Measurements from ENCODE around the gene GRPR. TPM values are rescaled to one million over a fixed set of nuclear protein-coding genes. Genes with fewer than 3 reads are reported as not detected.

The GRPR gene
- total and polyA plus RNA-seq, 10 of the 15 experiments (the other 5 are each of a cell fraction or from before 2014, with no cell fraction given), result 0.10 to 3.7 (median 0.21) TPM; not detected in 1

- no peak for TF ChIP-seq REST (IDR thresholded peaks at IDR 0.05; ENCODE audit: low read depth, low read length)
These were observed 25.5 kb downstream of the GRPR start (continued) for GRCh38 chrX:16148896-16149295.

GRCh38 chrX:16155581-16156096, 32.3 kb downstream of the GRPR start:
- DNase-seq (ENCODE audit: low read depth, low spot score), result no peak
- ChIA-PET POLR2A (no interaction called here), CTCF (interaction anchor here (0.7 to 1.9 kb wide), 3 partner anchors 9 to 33 kb away, joined by 3 to 6 read pairs (median 4); partner anchors contain the start of gene MAGEB17), RAD21 (ENCODE audit: unreplicated experiment) (no interaction called here), SMC1A (ENCODE audit: uncharacterized antibody, unreplicated experiment) (interaction anchor here (0.6 to 1.2 kb wide), 2 partner anchors 14 to 282 kb away, joined by 3 read pairs; no protein-coding TSS in a partner anchor)
- H4K20me1 ChIP-seq (ENCODE audit: control insufficient read depth, insufficient read depth), result no peaks in the 10 kb centered on the region
- no peak overlapping the region for H2AFZ ChIP-seq (ENCODE audit: control insufficient read depth, low read depth, low read length)
- WGBS (ENCODE audit: insufficient coverage, insufficient replicate concordance, low lambda C conversion rate, missing lambda C conversion rate), result 41% methylated on average over 5 of the region's 5 CpGs
- intact Hi-C loops (cut with micrococcal nuclease; ENCODE audit: unreplicated experiment), result no loop called here
- no peaks in the 10 kb centered on the region for H3K36me3 ChIP-seq (ENCODE audit: control insufficient read depth in 2 of 2, insufficient read depth in 2 of 2, low read length in 1 of 2)
- H3K4me1 ChIP-seq (ENCODE audit: control insufficient read depth, insufficient read depth, low read length), result no peaks in the 10 kb centered on the region
- no peaks in the 10 kb centered on the region for H3K79me2 ChIP-seq (ENCODE audit: control insufficient read depth, insufficient read depth, low read length)
- H3K4me3 ChIP-seq, result no peak overlapping the region
- no peak overlapping the region for H3K27ac ChIP-seq (ENCODE audit: control insufficient read depth, insufficient read depth)
- no peaks in the 10 kb centered on the region for H3K9me3 ChIP-seq (replicated peaks; ENCODE audit: control insufficient read depth, insufficient read depth, low read length)
- H3K9ac ChIP-seq (ENCODE audit: control insufficient read depth, insufficient read depth, low read length), result no peak overlapping the region
- TF ChIP-seq PKNOX1 (IDR thresholded peaks at IDR 0.05) (no peak), ASH2L (IDR thresholded peaks at IDR 0.05; ENCODE audit: borderline replicate concordance, low read depth) (no peak), ATF7 (IDR thresholded peaks at IDR 0.05; ENCODE audit: low read depth) (no peak), NBN (IDR thresholded peaks at IDR 0.05) (no peak), SUZ12 (IDR thresholded peaks at IDR 0.05; ENCODE audit: unreplicated experiment) (no peak), MYB (IDR thresholded peaks at IDR 0.05; ENCODE audit: borderline replicate concordance, low read depth, low read length) (no peak), MEF2A (IDR thresholded peaks at IDR 0.05; ENCODE audit: insufficient read depth, low read depth, low read length) (no peak), FOXM1 (IDR thresholded peaks at IDR 0.05; ENCODE audit: low read depth, low read length) (no peak), MLLT1 (IDR thresholded peaks at IDR 0.05) (no peak), SREBF2 (IDR thresholded peaks at IDR 0.05; ENCODE audit: low read length) (no peak), KLF5 (IDR thresholded peaks at IDR 0.05; ENCODE audit: partially characterized antibody) (no peak), MXI1 (IDR thresholded peaks at IDR 0.05; ENCODE audit: low read depth, low read length) (no peak), PBX3 (IDR thresholded peaks at IDR 0.05; ENCODE audit: insufficient replicate concordance, low read depth, low read length) (no peak), CBX5 (IDR thresholded peaks at IDR 0.05; ENCODE audit: low read depth) (no peak), KDM1A (IDR thresholded peaks at IDR 0.05; ENCODE audit: borderline replicate concordance) (no peak)
- no peak for ATAC-seq
- no peak overlapping the region for H3K4me2 ChIP-seq (ENCODE audit: control insufficient read depth, insufficient read depth)
- in situ Hi-C loops (cut with MboI), result no loop called here
- no peaks in the 10 kb centered on the region for H3K27me3 ChIP-seq (replicated peaks in 1 of 2; ENCODE audit: control insufficient read depth in 2 of 2, insufficient read depth in 2 of 2, low read length in 1 of 2)
- BruUV-seq (replicated peaks), result no TSS peak
- FAIRE-seq, result no peak
